CD1c-positive myeloid dendritic cell (primary cell): ENCODE measurements around the gene ERC1.
"Not testable (repeated sequence)": the region's sequence is repeated elsewhere in the genome, so short reads cannot be mapped to it uniquely, and the experiment has no call there.

Source experiments
- DNase-seq: peaks from one replicate; pipeline ENCODE4 v3.0.0-alpha.2; 2016; ENCODE audit errors: extremely low spot score

ERC1 gene

GRCh38 chr12:1220127-1221092 lies 229.4 kb downstream of the ERC1 start:
- DNase-seq = no peak

- DNase-seq = no peak
Observed at GRCh38 chr12:1222858-1223639, 232.0 kb downstream of the ERC1 start.

GRCh38 chr12:1226951-1227350 lies 235.9 kb downstream of the ERC1 start:
- peak; percentile 57 for DNase-seq

- no peak for DNase-seq
Observed at GRCh38 chr12:1234073-1234472, 243.1 kb downstream of the ERC1 start.

DNA sequence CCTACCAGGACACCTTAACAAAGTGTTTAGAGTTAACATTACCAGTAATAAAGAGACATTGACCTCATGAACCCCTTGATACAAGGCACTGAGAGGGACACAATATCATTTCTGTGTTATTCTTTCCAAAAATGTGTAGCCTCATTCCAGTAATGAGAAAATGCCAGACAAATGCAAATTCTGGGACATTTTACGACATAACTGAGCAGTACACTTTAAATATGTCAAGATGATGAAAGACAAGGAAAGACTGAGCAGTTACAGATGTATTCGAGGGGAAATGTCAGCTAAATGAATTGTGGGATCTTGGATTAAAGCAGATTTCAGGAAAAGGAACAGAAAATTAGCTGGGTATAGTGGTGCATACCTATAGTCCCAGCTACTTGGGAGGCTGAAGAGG lies 255.6 kb downstream of the ERC1 start:
- no peak for DNase-seq

- no peak for DNase-seq
Observed at GRCh38 chr12:1250641-1251040, 259.6 kb downstream of the ERC1 start.

DNA sequence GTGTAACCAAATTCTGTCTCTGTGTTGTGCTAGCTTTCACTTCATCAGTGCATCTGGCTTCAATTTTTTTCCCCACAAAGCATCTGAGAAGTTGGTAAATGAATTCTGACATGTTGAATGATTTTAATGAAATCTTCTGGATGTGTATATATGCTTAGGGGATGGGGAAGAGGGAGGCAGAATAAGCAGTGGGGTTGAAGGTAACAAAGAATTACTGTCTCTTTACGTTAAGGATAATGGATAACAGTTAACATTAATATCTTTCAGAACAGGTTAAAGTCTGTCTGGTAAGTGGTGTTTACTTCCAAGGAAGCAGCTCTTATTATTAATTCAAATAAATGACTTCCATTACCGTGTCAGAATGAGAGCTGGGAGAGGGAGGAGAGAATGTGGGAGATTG lies 261.7 kb downstream of the ERC1 start:
- no peak for DNase-seq

- not testable (repeated sequence) for DNase-seq
Observed at GRCh38 chr12:1255125-1255524, 264.1 kb downstream of the ERC1 start.

DNA sequence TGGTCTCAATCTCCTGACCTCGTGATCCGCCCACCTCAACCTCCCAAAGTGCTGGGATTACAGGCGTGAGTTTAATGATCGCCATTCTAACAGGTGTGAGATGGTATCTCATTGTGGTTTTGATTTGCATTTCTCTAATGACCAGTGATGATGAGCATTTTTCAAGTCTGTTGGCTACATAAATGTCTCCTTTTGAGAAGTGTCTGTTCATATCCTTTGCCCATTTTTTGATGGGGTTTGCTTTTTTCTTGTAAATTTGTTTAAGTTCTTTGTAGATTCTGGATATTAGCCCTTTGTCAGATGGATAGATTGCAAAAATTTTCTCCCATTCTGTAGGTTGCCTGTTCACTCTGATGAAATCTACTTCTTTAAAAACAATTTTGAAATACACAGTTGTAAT lies 264.8 kb downstream of the ERC1 start:
- DNase-seq = not testable (repeated sequence)

DNA sequence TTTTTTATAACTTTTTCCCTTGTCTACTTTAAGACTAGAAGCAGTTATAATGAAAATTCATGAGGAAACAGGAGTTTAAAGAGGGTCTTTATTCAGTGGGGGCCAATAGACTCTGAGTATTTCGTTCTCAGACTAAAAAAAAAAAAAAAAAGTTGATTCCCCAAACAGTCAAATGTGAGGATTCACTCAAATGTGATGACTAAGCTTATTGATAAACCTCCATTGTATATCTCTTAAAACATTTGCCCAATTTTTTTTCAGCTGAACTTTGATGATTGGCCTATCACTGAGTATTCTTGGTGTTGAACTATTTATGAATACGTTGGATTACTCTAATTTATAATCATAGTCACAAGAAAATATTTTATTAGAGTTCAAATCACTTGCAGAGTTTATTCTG lies 265.3 kb downstream of the ERC1 start:
- DNase-seq = no peak

GRCh38 chr12:1256991-1257390 lies 266.0 kb downstream of the ERC1 start:
- DNase-seq = no peak

DNA sequence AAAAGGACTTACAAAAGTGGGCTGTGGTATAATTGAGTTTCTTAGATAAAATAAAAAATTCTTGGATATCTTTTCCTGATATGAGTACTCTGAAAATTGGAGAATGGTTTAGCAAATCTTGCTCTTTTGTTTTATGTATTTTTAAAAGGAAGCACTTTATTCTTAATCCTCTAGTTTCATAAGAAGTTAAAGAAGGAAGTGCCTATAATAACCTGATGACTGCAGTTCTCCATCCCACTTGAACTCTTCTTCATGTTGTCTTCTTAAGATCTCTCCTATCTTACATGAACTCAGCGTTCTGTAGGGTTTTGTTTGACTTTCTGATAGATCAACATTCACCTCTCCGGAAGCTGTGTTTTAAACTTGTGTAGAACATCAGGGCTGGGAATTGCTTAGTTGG lies 271.0 kb downstream of the ERC1 start:
- peak; percentile 22 for DNase-seq

GRCh38 chr12:1267243-1267642 lies 276.2 kb downstream of the ERC1 start:
- no peak for DNase-seq

- no peak for DNase-seq
Observed at GRCh38 chr12:1272142-1272541, 281.1 kb downstream of the ERC1 start.

GRCh38 chr12:1273051-1273450 lies 282.0 kb downstream of the ERC1 start:
- no peak for DNase-seq

DNA sequence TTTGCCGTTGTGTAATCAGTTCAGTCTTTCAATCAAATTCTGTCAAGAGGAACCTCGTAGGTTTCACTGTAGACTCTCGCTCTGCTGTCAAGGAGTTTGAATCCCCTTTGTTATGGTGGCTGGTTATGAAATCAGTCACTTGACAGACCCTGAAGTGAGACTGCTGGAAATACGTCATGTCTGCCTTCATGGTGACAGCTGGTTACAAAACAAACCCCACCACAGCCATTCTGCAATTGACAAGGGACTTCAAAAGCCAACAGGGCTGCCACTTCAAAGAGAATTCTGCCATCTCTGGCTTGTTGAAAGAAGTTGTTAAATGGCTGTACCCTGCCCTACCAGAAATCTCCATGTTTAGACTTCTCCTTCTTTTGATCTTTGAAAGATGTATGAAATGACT lies 286.9 kb downstream of the ERC1 start:
- peak; percentile 38 for DNase-seq

DNA sequence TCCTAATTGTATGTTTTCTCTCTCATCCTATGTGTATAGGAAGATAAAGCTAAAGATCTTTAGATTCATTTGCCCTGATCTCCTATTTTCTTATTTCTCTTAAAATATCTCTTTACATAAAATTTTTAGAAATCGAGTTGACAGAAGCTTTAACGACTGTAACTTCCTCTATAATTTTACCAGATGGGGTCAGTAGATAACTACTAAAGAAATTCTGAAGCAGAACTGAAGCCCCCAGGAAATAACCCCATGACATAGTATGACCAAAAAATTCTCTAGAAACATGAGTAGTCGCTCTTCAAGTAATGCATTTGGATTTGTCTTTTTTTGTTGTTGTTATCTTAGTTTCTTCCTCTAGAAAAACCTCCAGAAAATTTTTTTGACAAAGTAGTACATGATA lies 288.0 kb downstream of the ERC1 start:
- peak; percentile 24 for DNase-seq

- no peak for DNase-seq
Observed at GRCh38 chr12:1280059-1280458, 289.0 kb downstream of the ERC1 start.

GRCh38 chr12:1281683-1282366 lies 290.8 kb downstream of the ERC1 start:
- no peak for DNase-seq

GRCh38 chr12:1282670-1283315 lies 291.8 kb downstream of the ERC1 start:
- no peak for DNase-seq

GRCh38 chr12:1283316-1283715 lies 292.3 kb downstream of the ERC1 start:
- no peak for DNase-seq

DNA sequence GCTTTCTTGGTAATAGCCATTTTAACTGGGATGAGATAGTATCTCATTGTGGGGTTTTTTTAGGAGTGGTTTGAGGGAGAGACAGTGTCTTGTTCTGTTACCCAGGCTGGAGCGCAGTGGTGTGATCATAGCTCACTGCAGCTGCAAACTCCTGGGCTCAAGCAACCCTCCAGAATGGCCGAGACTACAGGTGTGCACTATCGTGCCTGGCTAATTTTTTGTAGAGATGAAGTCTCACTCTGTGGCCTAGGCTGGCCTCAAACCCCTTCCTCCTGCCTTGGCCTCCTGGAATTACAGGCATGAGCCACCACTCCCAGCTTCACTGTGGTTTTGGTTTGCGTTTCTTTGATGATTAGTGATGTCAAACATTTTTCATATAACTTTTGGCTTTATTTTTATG lies 293.6 kb downstream of the ERC1 start:
- DNase-seq = no peak
